ELF-1 (cell line): ENCODE data around the gene PDGFRB.

Source experiments
- DNase-seq: peaks from one replicate; pipeline ENCODE4 v3.0.0-alpha.2; 2016; ENCODE audit warnings: low read depth, low spot score

PDGFRB gene

GRCh38 chr5:150146235-150146634 is 9.4 kb downstream of the PDGFRB start:
- DNase-seq: no peak

DNA sequence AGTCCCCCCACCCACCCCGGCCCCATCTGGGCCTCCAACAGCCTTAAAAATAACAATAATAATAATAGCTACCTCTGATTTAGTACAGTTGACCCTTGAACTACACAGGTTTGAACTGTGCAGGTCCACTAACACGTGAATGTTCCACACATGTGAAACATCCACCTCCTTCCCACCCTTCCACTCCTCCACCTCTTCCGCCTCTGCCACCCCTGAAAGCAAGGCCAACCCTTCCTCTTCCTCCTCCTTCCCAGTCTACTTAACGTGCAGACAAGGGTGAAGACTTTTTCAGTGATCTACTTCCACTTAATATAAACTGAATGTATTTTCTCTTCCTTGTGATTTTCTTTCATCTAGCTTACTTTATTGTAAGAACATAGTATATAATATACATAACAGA is 10.8 kb downstream of the PDGFRB start:
- no peak for DNase-seq

- peak; percentile 80 for DNase-seq
These were observed 11.3 kb downstream of the PDGFRB start for GRCh38 chr5:150144246-150144801.

DNA sequence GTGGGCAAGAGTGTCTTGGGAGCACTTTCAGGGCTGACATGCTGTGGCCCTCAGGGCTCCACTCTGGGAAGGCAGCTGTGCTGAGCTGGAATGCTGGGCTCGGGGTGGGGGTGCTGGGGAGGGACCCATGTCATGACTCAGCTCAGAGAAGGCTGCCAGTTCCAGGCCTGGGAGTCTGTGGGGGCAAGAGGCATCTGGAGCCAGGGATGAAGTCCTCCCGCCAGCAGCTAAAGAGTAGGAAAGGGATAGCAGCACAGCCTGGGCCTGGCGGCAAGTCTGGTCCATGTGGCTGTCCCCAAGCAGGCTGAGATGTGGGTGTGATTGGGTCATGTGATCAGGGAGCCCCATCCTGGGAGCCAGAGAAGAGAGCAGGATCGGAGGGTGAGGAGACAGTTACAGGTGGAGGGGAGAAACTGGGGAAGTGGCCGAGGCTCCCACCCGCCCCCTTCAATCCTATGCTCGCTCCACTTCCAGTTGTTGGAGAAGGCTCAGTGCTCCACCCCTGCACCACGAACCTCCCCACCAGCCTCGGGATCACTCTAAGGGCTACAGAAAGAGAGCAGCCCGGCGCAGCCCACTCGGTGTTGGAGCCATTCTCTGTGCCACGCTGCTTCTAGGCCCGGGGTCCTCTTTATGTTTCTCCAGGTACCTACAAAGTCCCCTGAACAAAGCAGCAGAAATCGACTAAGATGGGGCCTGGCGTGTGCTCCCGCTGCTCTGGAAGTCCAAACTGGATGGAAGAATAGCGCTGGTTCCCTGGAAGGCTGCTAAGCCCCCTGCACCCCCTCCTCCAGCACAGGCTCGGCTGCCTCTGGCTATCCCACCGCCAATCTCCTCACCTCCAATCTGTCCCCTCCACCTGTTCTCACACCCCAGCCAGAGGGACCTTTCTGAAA is 12.0 kb downstream of the PDGFRB start:
- DNase-seq: peak; percentile 72

DNA sequence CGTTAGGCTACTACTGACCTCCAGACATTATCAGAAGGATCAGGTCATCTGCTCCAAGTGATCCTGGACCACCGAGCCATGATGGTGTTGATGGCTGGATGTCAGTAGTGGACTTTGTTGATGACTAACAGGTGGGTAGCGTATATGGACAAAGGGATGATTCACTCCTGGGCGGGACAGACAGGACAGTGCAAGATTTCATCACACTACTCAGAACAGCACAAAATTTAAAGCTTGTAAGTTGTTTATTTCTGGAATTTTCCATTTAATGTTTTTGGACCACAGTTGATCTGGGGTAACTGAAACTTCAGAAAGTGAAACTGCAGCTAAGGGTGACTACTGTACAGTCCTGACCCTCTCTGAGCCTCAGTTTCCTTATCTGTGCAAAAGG is 12.7 kb downstream of the PDGFRB start:
- peak; percentile 54 for DNase-seq

GRCh38 chr5:150142185-150142958 is 13.3 kb downstream of the PDGFRB start:
- DNase-seq: no peak

- DNase-seq: peak; percentile 96
These were observed 14.0 kb downstream of the PDGFRB start for GRCh38 chr5:150141544-150142184.

- no peak for DNase-seq
These were observed 14.8 kb downstream of the PDGFRB start for GRCh38 chr5:150140830-150141229.

GRCh38 chr5:150139334-150139733 is 16.3 kb downstream of the PDGFRB start:
- peak; percentile 44 for DNase-seq

GRCh38 chr5:150138551-150139265 is 16.9 kb downstream of the PDGFRB start:
- peak; percentile 96 for DNase-seq

DNA sequence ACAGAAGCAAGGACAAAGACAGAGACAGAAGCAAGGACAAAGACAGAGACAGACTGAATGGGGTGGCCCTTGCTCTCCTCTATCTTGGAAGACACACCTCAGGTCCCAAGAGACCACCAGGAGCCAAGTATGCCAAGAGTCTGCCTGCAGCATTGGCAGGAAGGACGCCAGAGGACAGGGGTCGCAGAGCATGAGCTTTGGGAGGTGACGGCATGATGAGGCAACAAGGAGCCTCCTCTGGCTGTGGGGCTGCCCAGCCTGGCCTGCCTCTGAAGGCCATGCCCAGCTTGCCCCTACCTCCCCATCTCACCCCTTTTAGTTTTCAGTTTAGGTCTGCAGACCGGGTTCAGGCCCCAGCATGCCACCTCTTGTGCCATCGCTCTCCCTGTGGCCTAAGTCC is 17.6 kb downstream of the PDGFRB start:
- no peak for DNase-seq

GRCh38 chr5:150137168-150137957 is 18.3 kb downstream of the PDGFRB start:
- peak; percentile 82 for DNase-seq

GRCh38 chr5:150136305-150137167 is 19.1 kb downstream of the PDGFRB start:
- DNase-seq: no peak

DNA sequence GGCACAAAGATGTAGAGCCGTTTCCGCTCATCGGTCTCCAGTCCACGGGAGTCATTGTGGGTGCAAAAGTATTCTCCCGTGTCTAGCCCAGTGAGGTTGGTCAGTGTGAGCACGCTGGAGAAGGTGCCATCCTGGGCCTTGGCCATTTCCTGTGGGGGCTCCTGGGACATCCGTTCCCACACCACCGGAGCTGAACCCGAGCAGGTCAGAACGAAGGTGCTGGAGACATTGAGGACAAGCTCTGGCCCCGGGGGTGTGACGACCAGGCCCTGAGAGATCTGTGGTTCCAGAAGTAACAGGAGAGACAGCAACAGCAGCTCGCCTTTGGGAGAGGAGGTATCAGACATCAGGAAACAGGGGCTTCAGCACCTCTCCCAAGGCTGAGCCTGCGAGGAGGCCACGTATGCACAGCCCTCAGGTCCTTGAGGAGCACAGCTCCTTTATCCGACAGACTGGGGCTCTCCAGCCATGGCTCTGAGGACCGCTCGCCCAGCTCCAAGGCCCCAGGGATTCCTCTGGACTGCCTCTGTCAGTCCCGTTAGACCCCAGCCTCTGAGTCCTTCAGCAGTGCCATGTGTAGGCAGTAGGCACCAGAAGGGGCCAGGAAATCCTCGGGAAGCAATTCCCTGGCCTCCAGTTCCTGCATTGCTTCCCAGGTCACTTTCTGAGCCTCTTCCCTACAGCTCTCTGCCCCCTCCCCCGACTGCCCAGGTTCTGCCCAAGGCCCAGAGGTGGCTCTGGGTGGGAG is 19.9 kb downstream of the PDGFRB start:
- DNase-seq: no peak

DNA sequence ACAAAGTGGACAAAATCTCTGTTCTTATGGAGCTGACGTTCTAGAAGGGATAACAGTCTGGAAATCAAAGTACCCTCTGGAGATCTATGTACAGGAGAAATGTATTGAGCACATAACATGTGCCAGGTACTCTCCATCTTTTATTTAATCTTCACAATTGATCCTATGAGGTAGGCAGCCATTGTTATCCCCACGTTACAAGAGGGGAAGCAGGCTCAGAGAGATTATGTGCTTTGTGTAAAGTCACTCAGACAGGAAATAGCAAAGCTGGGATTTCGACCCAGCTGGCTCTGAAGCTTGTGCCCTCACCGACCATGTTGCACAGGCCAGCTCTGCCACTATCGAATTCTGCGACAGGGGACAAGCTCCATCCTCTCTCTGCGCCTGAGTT is 21.5 kb downstream of the PDGFRB start:
- DNase-seq: no peak

GRCh38 chr5:150133581-150134197 is 22.0 kb downstream of the PDGFRB start:
- no peak for DNase-seq

DNA sequence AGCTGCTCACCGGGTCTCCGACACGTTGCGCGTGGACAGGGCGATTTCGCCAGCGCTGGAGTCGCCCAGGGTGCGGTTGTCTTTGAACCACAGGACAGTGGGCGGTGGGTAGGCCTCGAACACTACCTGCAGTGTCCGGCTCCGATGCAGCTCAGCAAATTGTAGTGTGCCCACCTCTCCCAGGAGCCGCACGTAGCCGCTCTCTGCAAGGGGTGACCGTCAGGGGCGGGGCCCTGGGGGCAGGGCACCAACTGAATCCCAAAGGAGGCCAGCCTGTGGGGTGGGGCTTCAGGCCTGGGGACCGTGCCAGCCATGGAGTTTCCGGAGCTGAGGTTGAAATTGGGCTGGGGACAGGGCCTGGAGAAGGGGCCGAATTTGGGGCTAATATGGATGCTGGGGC is 22.9 kb downstream of the PDGFRB start:
- no peak for DNase-seq

DNA sequence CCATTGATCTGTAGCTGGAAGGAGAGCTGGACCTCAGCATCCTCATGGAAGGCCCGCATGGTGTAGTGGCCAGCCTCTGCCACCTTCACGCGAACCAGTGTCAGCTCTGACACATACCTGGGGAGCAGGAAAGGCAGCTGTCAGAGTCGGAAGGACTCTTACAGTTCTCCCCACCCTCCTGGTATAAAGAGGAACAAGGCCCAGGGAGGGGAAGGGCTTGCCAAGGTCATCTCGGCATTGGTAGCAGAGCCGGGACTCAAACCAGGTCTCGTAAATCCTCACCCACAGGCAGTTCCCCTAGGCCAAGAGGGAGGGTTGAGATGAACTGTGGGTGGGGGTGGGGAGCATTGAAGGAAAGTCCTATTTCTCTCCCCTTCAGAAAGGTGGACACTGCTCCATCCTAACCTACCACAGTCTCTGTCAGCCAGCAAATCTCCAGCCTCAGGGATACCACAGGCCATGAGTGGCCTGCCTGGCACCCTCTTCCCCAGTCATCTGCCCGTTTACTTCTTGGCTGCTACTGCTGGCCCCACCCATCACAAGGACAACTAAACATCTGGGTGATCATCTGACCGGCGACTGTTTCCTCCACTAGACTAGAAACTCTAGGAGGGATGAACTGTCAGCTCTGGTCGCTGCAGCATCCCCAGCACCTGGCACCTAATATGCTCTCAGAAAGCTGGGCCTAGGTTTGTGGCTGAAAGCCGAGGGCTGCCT is 23.5 kb downstream of the PDGFRB start:
- no peak for DNase-seq
